Measurements from ENCODE around the gene LY6G6F. TPM values are rescaled to one million over a fixed set of nuclear protein-coding genes. Genes with fewer than 3 reads are reported as not detected.
A peak's percentile ranks its signal among the peaks of the same experiment; 100 is the strongest.

The LY6G6F gene
- polyA plus RNA-seq, 1 of the 3 experiments (the other 2 are of a cell fraction): not detected

GRCh38 chr6:31700740-31701401 is 5.8 kb upstream of the LY6G6F start:
- Histone ChIP-seq H3K4me2 (peak overlapping the region; percentile 97), H3K27ac (ENCODE audit: low read depth in 2 of 2, low read length in 1 of 2) (no peak overlapping the region), H3K27me3 (ENCODE audit: insufficient read depth) (no peaks in the 10 kb centered on the region), H3K9me3 (no peaks in the 10 kb centered on the region), H3K79me2 (ENCODE audit: insufficient read depth) (peaks cover 36% of the 10 kb centered on the region), H4K20me1 (ENCODE audit: insufficient read depth) (no peaks in the 10 kb centered on the region), H3K9me2 (no peaks in the 10 kb centered on the region), H3K4me3 (ENCODE audit: low read depth in 2 of 2, low read length in 1 of 2) (0 out of 4 replicates have a peak overlapping the region, but pooled peaks of 1 of the 2 experiments have one; percentile 6), H2AFZ (ENCODE audit: low read depth) (no peak overlapping the region), H3K4me1 (ENCODE audit: control insufficient read depth in 1 of 2, insufficient read depth in 2 of 2, low read depth in 1 of 2, low read length in 1 of 2) (peaks cover 0 to 15% of the 10 kb centered on the region in 2 experiments; a peak in 2 of 4 replicates), H3K9ac (no peak overlapping the region), H3K36me3 (replicated peaks in 1 of 2; ENCODE audit: control insufficient read depth in 1 of 2, insufficient read depth in 2 of 2, low read length in 1 of 2) (peaks cover 4 to 21% of the 10 kb centered on the region in 2 experiments), H3F3A (replicated peaks; ENCODE audit: insufficient read depth) (peaks cover 10% of the 10 kb centered on the region)
- CTCF ChIA-PET: interaction anchor here (1.8 to 2.1 kb wide), 2 partner anchors 10 to 129 kb away, joined by 6 to 8 read pairs; no protein-coding TSS in a partner anchor
- TF ChIP-seq NRF1 (IDR thresholded peaks at IDR 0.05; ENCODE audit: low read depth, low read length): no peak
- no peak for TF ChIP-seq USF1 (IDR thresholded peaks at IDR 0.05; ENCODE audit: borderline replicate concordance, low read depth)
- no peak for TF ChIP-seq SMC3 (IDR thresholded peaks at IDR 0.05; ENCODE audit: low read depth, low read length)
- no peak for TF ChIP-seq CTCF (IDR thresholded peaks at IDR 0.05)
- TF ChIP-seq RAD21 (IDR thresholded peaks at IDR 0.05; ENCODE audit: low read length): no peak
- TF ChIP-seq YY1 (IDR thresholded peaks at IDR 0.05; ENCODE audit: low read depth): no peak
- TF ChIP-seq IRF3 (IDR thresholded peaks at IDR 0.05; ENCODE audit: low read depth, low read length): no peak
- TF ChIP-seq MXI1 (IDR thresholded peaks at IDR 0.05; ENCODE audit: low read depth, low read length): no peak
- DNase-seq: no peak
- POLR2A ChIA-PET: no interaction called here
- 84% methylated on average over 5 of the region's 5 CpGs for WGBS (ENCODE audit: low lambda C conversion rate)

GRCh38 chr6:31701666-31702404 is 4.8 kb upstream of the LY6G6F start:
- H3K9ac ChIP-seq: peak overlapping the region; percentile 95
- CTCF ChIA-PET: interaction anchor here (0.7 to 1.7 kb wide), 3 partner anchors 11 to 125 kb away, joined by 3 to 5 read pairs (median 3); partner anchors contain the start of gene MSH5
- H4K20me1 ChIP-seq (ENCODE audit: insufficient read depth): no peaks in the 10 kb centered on the region
- no peaks in the 10 kb centered on the region for H3K27me3 ChIP-seq (ENCODE audit: insufficient read depth)
- peak overlapping the region; percentile 87 to 89; a peak in 3 of 4 replicates for H3K27ac ChIP-seq (ENCODE audit: low read depth in 2 of 2, low read length in 1 of 2)
- no peaks in the 10 kb centered on the region for H3K9me3 ChIP-seq
- H3K79me2 ChIP-seq (ENCODE audit: insufficient read depth): peaks cover 36% of the 10 kb centered on the region
- peak overlapping the region; percentile 91 for H2AFZ ChIP-seq (ENCODE audit: low read depth)
- peaks cover under 1 to 17% of the 10 kb centered on the region in 2 experiments for H3K36me3 ChIP-seq (replicated peaks in 1 of 2; ENCODE audit: control insufficient read depth in 1 of 2, insufficient read depth in 2 of 2, low read length in 1 of 2)
- POLR2A ChIA-PET: interaction anchor here (1.1 to 1.8 kb wide), 3 partner anchors 7 to 128 kb away, joined by 3 to 7 read pairs (median 3); partner anchors contain the start of gene HSPA1B
- peak overlapping the region; percentile 97 for H3K4me2 ChIP-seq
- no peaks in the 10 kb centered on the region for H3K9me2 ChIP-seq
- H3K4me1 ChIP-seq (ENCODE audit: control insufficient read depth in 1 of 2, insufficient read depth in 2 of 2, low read depth in 1 of 2, low read length in 1 of 2): peaks cover 0 to 15% of the 10 kb centered on the region in 2 experiments; a peak in 2 of 4 replicates
- H3F3A ChIP-seq (replicated peaks; ENCODE audit: insufficient read depth): peaks cover 12% of the 10 kb centered on the region
- H3K4me3 ChIP-seq (ENCODE audit: low read depth in 2 of 2, low read length in 1 of 2): peak overlapping the region; percentile 81 to 98
- WGBS (ENCODE audit: low lambda C conversion rate): 43% methylated on average over 6 of the region's 7 CpGs
- peak; percentile 60 for DNase-seq
- TF ChIP-seq MEF2A (IDR thresholded peaks at IDR 0.05; ENCODE audit: borderline replicate concordance, low read depth) (no peak), RCOR1 (IDR thresholded peaks at IDR 0.05; ENCODE audit: low read length) (no peak), FOXM1 (IDR thresholded peaks at IDR 0.05; ENCODE audit: low read depth) (no peak), YY1 (IDR thresholded peaks at IDR 0.05; ENCODE audit: low read depth) (no peak), USF1 (IDR thresholded peaks at IDR 0.05; ENCODE audit: borderline replicate concordance, low read depth) (no peak), PBX3 (IDR thresholded peaks at IDR 0.05) (no peak), EP300 (IDR thresholded peaks at IDR 0.05; ENCODE audit: borderline replicate concordance in 1 of 2, low read depth in 1 of 2, low read length in 1 of 2) (no peak), CHD2 (IDR thresholded peaks at IDR 0.05; ENCODE audit: low read length, partially characterized antibody) (no peak), NRF1 (IDR thresholded peaks at IDR 0.05; ENCODE audit: low read depth, low read length) (no peak), SIN3A (IDR thresholded peaks at IDR 0.05; ENCODE audit: borderline replicate concordance, low read depth, low read length) (no peak), USF2 (IDR thresholded peaks at IDR 0.05; ENCODE audit: borderline replicate concordance, low read depth, low read length) (no peak), FOXJ3 (CRISPR knock-in tag; IDR thresholded peaks at IDR 0.05) (no peak), JUND (IDR thresholded peaks at IDR 0.05) (no peak)
